Mesenchymal stem cell (in vitro differentiated cells and primary cell): Measurements from ENCODE around the gene NAPG.
"Not testable (repeated sequence)": the region's sequence is repeated elsewhere in the genome, so short reads cannot be mapped to it uniquely, and the experiment has no call there.

Experiments used
- DNase-seq: peaks from one replicate; pipeline ENCODE4 v3.0.0-alpha.2; 2013
- H2AFZ ChIP-seq: one replicate; pipeline ENCODE4 v1.6.1; 2013; ENCODE audit warnings: low read depth, mild to moderate bottlenecking, control low read depth, inconsistent platforms, low read length, moderate library complexity
- H2AK5ac ChIP-seq: 2 replicates; pipeline ENCODE4 v1.6.1; 2013; ENCODE audit warnings: low read length, moderate library complexity, mild to moderate bottlenecking, inconsistent platforms; ENCODE audit not compliant: severe bottlenecking
- H2BK120ac ChIP-seq: one replicate; pipeline ENCODE4 v1.6.1; 2013; ENCODE audit warnings: low read depth, mild to moderate bottlenecking, inconsistent platforms, low read length, moderate library complexity
- H2BK12ac ChIP-seq, 2 experiments: one replicate each; pipeline ENCODE4 v1.6.1; 2013; ENCODE audit warnings: inconsistent platforms in 2 of 2, low read length in 2 of 2, mild to moderate bottlenecking in 2 of 2, moderate library complexity in 2 of 2, control low read depth in 1 of 2
- H2BK15ac ChIP-seq: one replicate; pipeline ENCODE4 v1.6.1; 2013; ENCODE audit warnings: mild to moderate bottlenecking, low read depth, inconsistent platforms; ENCODE audit not compliant: poor library complexity, severe bottlenecking
- H2BK5ac ChIP-seq: 2 replicates; pipeline ENCODE4 v1.6.1; 2013; ENCODE audit warnings: low read depth, mild to moderate bottlenecking, low read length, control low read depth, inconsistent platforms; ENCODE audit not compliant: poor library complexity, severe bottlenecking
- H3K14ac ChIP-seq, 2 experiments: one replicate each; pipeline ENCODE4 v1.6.1; 2013; ENCODE audit warnings: inconsistent platforms in 2 of 2, low read length in 2 of 2, control low read depth in 1 of 2, mild to moderate bottlenecking in 1 of 2, moderate library complexity in 1 of 2
- H3K18ac ChIP-seq, 2 experiments: one replicate each; pipeline ENCODE4 v1.6.1; 2013; ENCODE audit warnings: inconsistent platforms in 2 of 2, low read length in 2 of 2, control low read depth in 1 of 2, low read depth in 1 of 2, mild to moderate bottlenecking in 1 of 2
- H3K23ac ChIP-seq, 2 experiments: one replicate each; pipeline ENCODE4 v1.6.1; 2013; ENCODE audit warnings: inconsistent platforms in 2 of 2, low read length in 2 of 2, mild to moderate bottlenecking in 2 of 2, moderate library complexity in 2 of 2, control low read depth in 1 of 2
- H3K27ac ChIP-seq: 2 replicates; pipeline ENCODE4 v1.5.1; 2013; ENCODE audit warnings: mild to moderate bottlenecking, moderate library complexity, low read length, control low read depth, inconsistent platforms; ENCODE audit not compliant: poor library complexity, severe bottlenecking
- H3K27me3 ChIP-seq, 2 experiments: 2 replicates each; pipeline versions ENCODE4 v1.6.1 to v1.7.0; 2013; ENCODE audit warnings: low read length in 2 of 2, mild to moderate bottlenecking in 2 of 2, moderate library complexity in 2 of 2, control low read depth in 1 of 2, inconsistent platforms in 1 of 2; ENCODE audit not compliant: control insufficient read depth in 1 of 2, insufficient read depth in 1 of 2
- H3K36me3 ChIP-seq, 2 experiments: 2 replicates each; pipeline versions ENCODE4 v1.6.1 to v1.7.0; 2013; ENCODE audit warnings: low read length in 2 of 2, control low read depth in 1 of 2, inconsistent platforms in 1 of 2, low read depth in 1 of 2, mild to moderate bottlenecking in 1 of 2; ENCODE audit not compliant: insufficient read depth in 2 of 2, control insufficient read depth in 1 of 2
- H3K4ac ChIP-seq, 2 experiments: one replicate each; pipeline ENCODE4 v1.6.1; 2013; ENCODE audit warnings: inconsistent platforms in 2 of 2, low read length in 2 of 2, mild to moderate bottlenecking in 2 of 2, moderate library complexity in 2 of 2, control low read depth in 1 of 2, low read depth in 1 of 2
- H3K4me1 ChIP-seq: 2 replicates; pipeline ENCODE4 v1.6.1; 2013; ENCODE audit warnings: low read depth, low read length, control low read depth; ENCODE audit not compliant: control insufficient read depth, insufficient read depth
- H3K4me2 ChIP-seq: 2 replicates; pipeline ENCODE4 v1.6.1; 2013; ENCODE audit warnings: low read length, mild to moderate bottlenecking, inconsistent platforms; ENCODE audit not compliant: poor library complexity, severe bottlenecking
- H3K4me3 ChIP-seq, 2 experiments: 2 replicates each; pipeline versions ENCODE4 v1.5.1 to v1.7.0; 2013; ENCODE audit warnings: low read length in 2 of 2, mild to moderate bottlenecking in 2 of 2, control low read depth in 1 of 2, low read depth in 1 of 2; ENCODE audit not compliant: insufficient read depth in 1 of 2
- H3K79me1 ChIP-seq: replicated peaks from 2 replicates; pipeline ENCODE4 v1.6.1; 2013; ENCODE audit warnings: mild to moderate bottlenecking, control low read depth, low read length, inconsistent platforms; ENCODE audit not compliant: poor library complexity, severe bottlenecking
- H3K9ac ChIP-seq: 2 replicates; pipeline ENCODE4 v1.7.0; 2013; ENCODE audit warnings: mild to moderate bottlenecking, low read length, moderate library complexity
- H3K9me3 ChIP-seq: 2 replicates; pipeline ENCODE4 v1.7.0; 2013; ENCODE audit warnings: mild to moderate bottlenecking, low read length; ENCODE audit not compliant: control insufficient read depth
- H4K8ac ChIP-seq: one replicate; pipeline ENCODE4 v1.6.1; 2013; ENCODE audit warnings: inconsistent platforms, mild to moderate bottlenecking, low read length, moderate library complexity
- H4K91ac ChIP-seq: one replicate; pipeline ENCODE4 v1.6.1; 2013; ENCODE audit warnings: mild to moderate bottlenecking, low read length, inconsistent platforms
- WGBS: methylation state at CpG from one replicate; pipeline ENCODE4 v1.1.7; 2013; ENCODE audit warnings: mixed read lengths; 5-methylcytosine and 5-hydroxymethylcytosine counted together

NAPG gene

GRCh38 chr18:10504723-10505122, 21.1 kb upstream of the NAPG start:
- no peaks in the 10 kb centered on the region for H3K4me1 ChIP-seq
- DNase-seq = no peak
- no peak overlapping the region for H3K14ac ChIP-seq
- H2AFZ ChIP-seq = no peak overlapping the region
- H3K4ac ChIP-seq = no peak overlapping the region
- no peak overlapping the region for H3K18ac ChIP-seq
- H3K4me2 ChIP-seq = no peak overlapping the region
- H2BK15ac ChIP-seq = no peak overlapping the region
- H4K8ac ChIP-seq = no peak overlapping the region
- H3K36me3 ChIP-seq = no peaks in the 10 kb centered on the region
- H4K91ac ChIP-seq = no peak overlapping the region
- H2AK5ac ChIP-seq = no peak overlapping the region
- 75% methylated on average over 1 of the region's 1 CpG for WGBS
- H2BK12ac ChIP-seq = no peak overlapping the region
- peaks cover 0 to 4% of the 10 kb centered on the region in 2 experiments for H3K27me3 ChIP-seq
- no peak overlapping the region for H2BK5ac ChIP-seq
- no peak overlapping the region for H3K23ac ChIP-seq
- H3K4me3 ChIP-seq = no peak overlapping the region
- H3K27ac ChIP-seq = no peak overlapping the region
- no peak overlapping the region for H3K9ac ChIP-seq
- H2BK120ac ChIP-seq = no peak overlapping the region
- no peaks in the 10 kb centered on the region for H3K79me1 ChIP-seq
- peaks cover 29% of the 10 kb centered on the region for H3K9me3 ChIP-seq

- H3K4me2 ChIP-seq, H3K23ac ChIP-seq, H3K36me3 ChIP-seq, H2BK12ac ChIP-seq, H2AFZ ChIP-seq, H4K8ac ChIP-seq, H3K79me1 ChIP-seq, H4K91ac ChIP-seq, H3K14ac ChIP-seq, DNase-seq, H3K27me3 ChIP-seq, H2BK15ac ChIP-seq, H2BK120ac ChIP-seq, H2BK5ac ChIP-seq, H3K4me3 ChIP-seq, H2AK5ac ChIP-seq, H3K9ac ChIP-seq, H3K18ac ChIP-seq, H3K4ac ChIP-seq, H3K27ac ChIP-seq, H3K4me1 ChIP-seq: not testable (repeated sequence)
- peaks cover 29% of the 10 kb centered on the region for H3K9me3 ChIP-seq
- WGBS = 91% methylated on average over 18 of the region's 19 CpGs
Observed at GRCh38 chr18:10505892-10506291, 19.9 kb upstream of the NAPG start.

- H4K8ac ChIP-seq = no peak overlapping the region
- no peak overlapping the region for H3K4me2 ChIP-seq
- no peak overlapping the region for H2BK12ac ChIP-seq
- no peak overlapping the region for H3K4me3 ChIP-seq
- no peak overlapping the region for H3K18ac ChIP-seq
- H2BK15ac ChIP-seq = no peak overlapping the region
- H4K91ac ChIP-seq = no peak overlapping the region
- H3K79me1 ChIP-seq = no peaks in the 10 kb centered on the region
- H3K23ac ChIP-seq = no peak overlapping the region
- no peaks in the 10 kb centered on the region for H3K4me1 ChIP-seq
- H3K36me3 ChIP-seq = no peaks in the 10 kb centered on the region
- no peak overlapping the region for H3K14ac ChIP-seq
- no peak overlapping the region for H2AFZ ChIP-seq
- H2AK5ac ChIP-seq = no peak overlapping the region
- no peak overlapping the region for H3K27ac ChIP-seq
- H3K4ac ChIP-seq = no peak overlapping the region
- H3K9me3 ChIP-seq = peaks cover 29% of the 10 kb centered on the region
- H3K9ac ChIP-seq = no peak overlapping the region
- H2BK5ac ChIP-seq = no peak overlapping the region
- peaks cover 0 to 21% of the 10 kb centered on the region in 2 experiments for H3K27me3 ChIP-seq
- no peak for DNase-seq
- no peak overlapping the region for H2BK120ac ChIP-seq
Observed at GRCh38 chr18:10508591-10508990, 17.2 kb upstream of the NAPG start.

GRCh38 chr18:10511236-10511635, 14.6 kb upstream of the NAPG start:
- H2BK5ac ChIP-seq = no peak overlapping the region
- 67% methylated on average over 1 of the region's 2 CpGs for WGBS
- H4K8ac ChIP-seq = no peak overlapping the region
- H3K14ac ChIP-seq = no peak overlapping the region
- peaks cover 19% of the 10 kb centered on the region for H3K9me3 ChIP-seq
- H3K36me3 ChIP-seq = no peaks in the 10 kb centered on the region
- H3K4me3 ChIP-seq = no peak overlapping the region
- H2AK5ac ChIP-seq = no peak overlapping the region
- H2BK120ac ChIP-seq = no peak overlapping the region
- no peak overlapping the region for H3K23ac ChIP-seq
- no peak overlapping the region for H2AFZ ChIP-seq
- no peak overlapping the region for H3K18ac ChIP-seq
- H4K91ac ChIP-seq = no peak overlapping the region
- H3K4ac ChIP-seq = no peak overlapping the region
- H3K79me1 ChIP-seq = no peaks in the 10 kb centered on the region
- DNase-seq = no peak
- H3K4me1 ChIP-seq = no peaks in the 10 kb centered on the region
- no peak overlapping the region for H2BK15ac ChIP-seq
- H2BK12ac ChIP-seq = no peak overlapping the region
- no peak overlapping the region for H3K4me2 ChIP-seq
- H3K27ac ChIP-seq = no peak overlapping the region
- H3K9ac ChIP-seq = no peak overlapping the region
- H3K27me3 ChIP-seq = peaks cover 3 to 43% of the 10 kb centered on the region in 2 experiments
